ENCODE measurements around the gene THYN1. TPM values are rescaled to one million over a fixed set of nuclear protein-coding genes. Genes with fewer than 3 reads are reported as not detected.

THYN1 gene
- polyA plus RNA-seq, 3 donors from 2014 or later, result 92.7 to 116 (median 106) TPM

- H3K27ac Mint-ChIP-seq, result no peak overlapping the region
- peaks cover 24 to 36% of the 10 kb centered on the region in 2 donors for H3K4me1 Mint-ChIP-seq
- DNase-seq, result no peak
- peaks cover 4 to 9% (median 5%) of the 10 kb centered on the region in 3 donors for H3K27me3 Mint-ChIP-seq (ENCODE audit: low read depth in 3 of 3)
- H3K36me3 Mint-ChIP-seq, result peaks cover 22 to 45% (median 35%) of the 10 kb centered on the region in 3 donors
- no peak overlapping the region for H3K4me3 Mint-ChIP-seq
- no peaks in the 10 kb centered on the region for H3K9me3 Mint-ChIP-seq
Observed at GRCh38 chr11:134236834-134237556, 16.2 kb downstream of the THYN1 start.

- Mint-ChIP-seq H3K36me3 (peaks cover 22 to 38% (median 32%) of the 10 kb centered on the region in 3 donors), H3K9me3 (peaks cover 0 to 1% (median 0%) of the 10 kb centered on the region in 6 donors), H3K4me3 (no peak overlapping the region), H3K4me1 (peaks cover 39 to 52% of the 10 kb centered on the region in 2 donors), H3K27me3 (ENCODE audit: low read depth in 3 of 3) (peaks cover 4 to 9% (median 5%) of the 10 kb centered on the region in 3 donors), H3K27ac (no peak overlapping the region)
- no peak for DNase-seq
Observed at GRCh38 chr11:134235399-134235798, 17.8 kb downstream of the THYN1 start.

- no peak for DNase-seq
- Mint-ChIP-seq H3K4me1 (peaks cover 56 to 68% of the 10 kb centered on the region in 2 donors), H3K9me3 (peaks cover 0 to 1% (median 0%) of the 10 kb centered on the region in 6 donors), H3K36me3 (peaks cover 23 to 29% (median 27%) of the 10 kb centered on the region in 3 donors), H3K4me3 (peak overlapping the region in 1 of 5 donors; percentile 18), H3K27me3 (ENCODE audit: low read depth in 3 of 3) (peaks cover 5 to 9% (median 6%) of the 10 kb centered on the region in 3 donors), H3K27ac (no peak overlapping the region)
Observed at GRCh38 chr11:134233729-134234179, 19.4 kb downstream of the THYN1 start.

DNA sequence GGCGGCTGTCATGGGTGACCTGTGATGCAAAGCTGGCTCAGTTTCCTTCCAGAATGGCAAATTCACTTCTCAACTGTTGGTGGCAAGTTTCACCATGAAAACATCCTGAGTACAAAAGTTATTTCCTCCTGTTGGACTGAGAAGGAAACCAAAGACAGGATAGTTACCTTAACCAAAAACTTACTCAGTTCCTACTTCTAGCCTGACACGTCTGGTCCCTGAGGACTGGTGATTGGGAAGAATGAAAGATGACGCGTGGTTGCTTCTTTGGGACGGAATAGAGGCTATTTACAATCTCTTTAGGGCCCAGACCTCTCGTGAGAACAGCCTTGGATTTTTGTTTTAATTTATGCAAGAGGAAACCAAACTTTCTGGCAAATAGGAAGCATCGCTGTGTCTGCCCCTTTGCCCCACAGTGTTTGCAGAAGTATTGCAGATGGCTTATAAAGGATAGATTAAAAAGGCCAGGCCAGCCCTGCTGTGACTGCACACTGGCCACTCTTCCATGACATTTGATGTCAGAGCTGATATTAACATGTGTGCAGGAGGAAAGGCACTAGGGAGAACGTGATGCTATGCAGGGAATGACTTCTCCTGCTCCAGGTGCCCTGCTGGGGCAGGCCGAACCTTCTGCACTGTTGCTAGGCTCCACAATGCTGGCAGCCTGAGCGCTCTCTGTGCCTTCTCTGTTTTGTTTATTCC lies 21.0 kb downstream of the THYN1 start:
- H3K9me3 Mint-ChIP-seq, result peaks cover 0 to 1% (median 0%) of the 10 kb centered on the region in 6 donors
- H3K27ac Mint-ChIP-seq, result peak overlapping the region in 1 of 6 donors; percentile 68
- peak overlapping the region; percentile 66 to 76 (median 73) for H3K4me3 Mint-ChIP-seq
- no peak for DNase-seq
- peaks cover 0 to 9% (median 6%) of the 10 kb centered on the region in 3 donors for H3K27me3 Mint-ChIP-seq (ENCODE audit: low read depth in 3 of 3)
- peaks cover 12 to 20% (median 17%) of the 10 kb centered on the region in 3 donors for H3K36me3 Mint-ChIP-seq
- peaks cover 72 to 80% of the 10 kb centered on the region in 2 donors for H3K4me1 Mint-ChIP-seq

DNA sequence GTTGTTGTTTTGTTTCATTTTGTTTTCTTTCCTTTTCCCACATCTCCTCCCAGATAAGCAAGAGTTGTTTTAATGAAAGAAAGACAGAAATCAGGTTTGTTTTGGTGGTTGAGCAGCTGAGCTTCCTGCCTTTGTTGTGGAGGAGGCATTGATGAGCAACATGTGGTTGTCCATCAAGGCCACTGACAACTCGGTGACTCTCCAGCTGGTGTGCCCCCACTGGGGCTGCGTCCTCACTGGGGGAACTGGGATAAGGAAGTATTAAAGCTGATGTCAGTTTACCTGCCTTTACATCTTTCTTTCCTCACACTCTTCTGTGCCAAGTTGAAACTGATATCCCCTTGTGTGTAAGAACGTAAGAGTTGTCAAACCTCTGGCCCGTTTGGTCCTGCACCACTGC lies 22.8 kb downstream of the THYN1 start:
- peak overlapping the region in 4 of 6 donors; percentile 4 to 86 (median 38) for H3K27ac Mint-ChIP-seq
- peak overlapping the region; percentile 44 to 87 (median 70) for H3K4me3 Mint-ChIP-seq
- H3K9me3 Mint-ChIP-seq, result peaks cover 0 to 1% (median 0%) of the 10 kb centered on the region in 6 donors
- peaks cover 4 to 14% (median 8%) of the 10 kb centered on the region in 3 donors for H3K36me3 Mint-ChIP-seq
- peaks cover 90 to 98% of the 10 kb centered on the region in 2 donors for H3K4me1 Mint-ChIP-seq
- no peak for DNase-seq
- peaks cover 3 to 13% (median 8%) of the 10 kb centered on the region in 3 donors for H3K27me3 Mint-ChIP-seq (ENCODE audit: low read depth in 3 of 3)

- peak overlapping the region; percentile 44 to 87 (median 70) for H3K4me3 Mint-ChIP-seq
- DNase-seq, result no peak
- peaks cover 0 to 8% (median 8%) of the 10 kb centered on the region in 3 donors for H3K36me3 Mint-ChIP-seq
- peaks cover 0 to 1% (median 0%) of the 10 kb centered on the region in 6 donors for H3K9me3 Mint-ChIP-seq
- peak overlapping the region; percentile 7 to 76 (median 40) for H3K27ac Mint-ChIP-seq
- peaks cover 90 to 95% of the 10 kb centered on the region in 2 donors for H3K4me1 Mint-ChIP-seq
- peaks cover 7 to 19% (median 10%) of the 10 kb centered on the region in 3 donors for H3K27me3 Mint-ChIP-seq (ENCODE audit: low read depth in 3 of 3)
Observed at GRCh38 chr11:134229126-134229790, 23.9 kb downstream of the THYN1 start.

- Mint-ChIP-seq H3K9me3 (peaks cover 0 to 1% (median 0%) of the 10 kb centered on the region in 6 donors), H3K27me3 (ENCODE audit: low read depth in 3 of 3) (peaks cover 13 to 25% (median 16%) of the 10 kb centered on the region in 3 donors), H3K4me1 (peaks cover 89 to 91% of the 10 kb centered on the region in 2 donors), H3K27ac (peak overlapping the region in 4 of 6 donors; percentile 0 to 76 (median 16)), H3K4me3 (peak overlapping the region; percentile 44 to 87 (median 70)), H3K36me3 (peaks cover 0 to 8% (median 8%) of the 10 kb centered on the region in 3 donors)
- peak; percentile 53 to 71 (median 62) for DNase-seq
Observed at GRCh38 chr11:134228625-134229024, 24.5 kb downstream of the THYN1 start.

GRCh38 chr11:134226806-134227325 lies 26.3 kb downstream of the THYN1 start:
- no peak for DNase-seq
- Mint-ChIP-seq H3K27ac (peak overlapping the region in 2 of 6 donors; percentile 10), H3K4me3 (peak overlapping the region; percentile 64 to 97 (median 95)), H3K4me1 (peaks cover 85 to 89% of the 10 kb centered on the region in 2 donors), H3K27me3 (ENCODE audit: low read depth in 3 of 3) (peaks cover 11 to 25% (median 13%) of the 10 kb centered on the region in 3 donors), H3K9me3 (peaks cover 0 to 1% (median 0%) of the 10 kb centered on the region in 6 donors), H3K36me3 (peaks cover 0 to 8% (median 8%) of the 10 kb centered on the region in 3 donors)

DNA sequence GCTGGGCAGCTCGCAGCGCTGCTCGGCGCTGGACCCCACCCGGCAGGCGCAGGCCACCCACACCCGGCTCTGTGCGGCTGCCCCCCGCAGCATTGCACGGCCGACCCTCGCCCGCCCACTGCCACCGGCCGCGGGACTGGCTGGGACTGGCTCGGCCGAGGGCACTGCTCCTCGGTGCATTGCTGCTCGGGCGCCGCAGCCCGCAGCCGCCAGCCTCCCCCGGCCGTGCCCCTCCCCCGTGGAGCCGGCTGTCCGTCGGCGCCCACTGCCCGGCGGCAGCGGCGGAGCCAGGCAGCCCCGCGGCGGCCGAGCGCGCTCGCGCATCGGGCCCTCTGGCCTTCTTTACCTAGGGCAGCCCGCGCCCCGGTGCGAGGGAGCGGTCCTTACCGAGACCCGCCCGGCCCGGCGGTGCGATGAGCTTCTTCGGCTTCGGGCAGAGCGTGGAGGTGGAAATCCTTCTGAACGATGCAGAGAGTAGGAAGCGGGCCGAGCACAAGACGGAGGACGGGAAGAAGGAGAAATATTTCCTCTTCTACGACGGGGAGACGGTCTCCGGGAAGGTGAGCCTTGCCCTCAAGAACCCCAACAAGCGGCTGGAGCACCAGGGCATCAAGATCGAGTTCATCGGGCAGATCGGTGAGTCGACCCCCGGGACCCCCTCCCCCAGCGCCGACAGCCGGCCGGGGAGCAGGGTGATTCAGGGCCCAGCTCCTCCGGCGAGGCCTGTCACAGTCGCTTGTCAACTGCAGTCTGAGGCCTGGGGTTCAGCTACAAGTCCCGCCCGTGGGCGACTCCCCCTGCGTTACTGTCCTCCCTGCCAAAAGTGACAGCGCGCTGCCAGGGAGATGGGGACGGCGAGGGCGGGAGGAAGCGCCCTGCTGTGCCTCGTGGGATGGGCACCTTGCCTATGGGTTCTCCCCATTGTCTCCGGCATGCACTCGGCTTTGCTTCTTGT lies 28.2 kb downstream of the THYN1 start:
- Mint-ChIP-seq H3K9me3 (no peaks in the 10 kb centered on the region), H3K4me1 (peaks cover 67 to 71% of the 10 kb centered on the region in 2 donors), H3K36me3 (peaks cover 0 to 14% (median 11%) of the 10 kb centered on the region in 3 donors), H3K27ac (peak overlapping the region; percentile 76 to 92 (median 84)), H3K4me3 (peak overlapping the region; percentile 95 to 97 (median 96)), H3K27me3 (ENCODE audit: low read depth in 3 of 3) (peaks cover 11 to 25% (median 13%) of the 10 kb centered on the region in 3 donors)
- DNase-seq, result peak in 2 of 3 donors; percentile 30 to 34

DNA sequence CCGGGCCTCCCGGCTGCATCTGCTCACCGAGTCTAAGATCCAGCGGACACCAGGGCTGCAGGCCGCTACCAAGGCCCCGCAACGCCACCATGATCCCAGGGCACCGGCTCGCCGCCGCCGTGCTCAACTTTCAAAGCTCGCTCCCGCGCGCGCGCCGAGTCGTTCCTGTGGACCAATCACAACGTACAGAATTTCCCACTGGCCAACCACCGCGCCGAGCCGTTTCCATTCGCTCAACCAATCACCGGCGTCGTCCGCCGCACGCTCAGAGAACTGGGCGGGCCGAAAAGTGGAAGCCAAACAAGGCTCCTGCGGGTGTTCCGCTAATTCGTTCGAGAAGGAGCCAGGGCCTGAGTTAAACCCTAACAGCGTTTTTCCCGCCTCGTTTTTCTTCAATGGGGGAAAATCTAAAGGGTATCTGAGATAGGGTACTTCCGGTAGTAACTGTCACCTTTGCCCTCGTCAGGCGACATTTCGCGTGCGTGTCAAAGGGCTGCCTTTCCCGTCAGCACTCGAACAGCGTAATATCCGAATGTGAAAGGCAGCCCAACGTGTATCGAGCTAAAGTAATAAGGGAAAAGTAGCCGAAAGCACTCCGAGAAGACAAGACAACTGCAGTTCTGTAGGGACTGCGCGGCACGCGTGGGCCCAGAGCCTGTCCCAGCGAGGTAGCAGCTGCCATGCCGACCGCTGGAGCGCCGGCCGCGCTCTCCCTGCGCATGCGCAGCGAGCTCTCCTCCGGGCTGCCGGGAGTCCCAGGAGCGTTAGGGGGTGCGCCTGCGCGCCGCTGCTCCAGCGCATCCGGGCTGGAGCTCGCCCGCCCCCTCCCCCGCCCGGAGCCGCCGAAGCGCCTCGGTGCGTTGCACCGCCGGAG lies 29.1 kb downstream of the THYN1 start, which contains the start of the genes NCAPD3 and VPS26B:
Gene NCAPD3, minus strand, starts transcription at position 132 of the 874 bp plus-strand sequence. Its CDS starts 41 bp downstream, at position 91.
Gene VPS26B, plus strand, starts transcription at position 836 of the 874 bp plus-strand sequence. CDS start 452 bp downstream, outside the sequence.
- peaks cover 10 to 23% (median 13%) of the 10 kb centered on the region in 3 donors for H3K27me3 Mint-ChIP-seq (ENCODE audit: low read depth in 3 of 3)
- no peaks in the 10 kb centered on the region for H3K9me3 Mint-ChIP-seq
- DNase-seq, result peak; percentile 94 to 96 (median 96)
- H3K36me3 Mint-ChIP-seq, result peaks cover 3 to 15% (median 11%) of the 10 kb centered on the region in 3 donors
- peaks cover 57 to 62% of the 10 kb centered on the region in 2 donors for H3K4me1 Mint-ChIP-seq
- peak within 1 kb of the TSS; percentile 96 to 98 (median 97) for H3K27ac Mint-ChIP-seq
- peak within 1 kb of the TSS; percentile 96 to 97 (median 96) for H3K4me3 Mint-ChIP-seq

DNA sequence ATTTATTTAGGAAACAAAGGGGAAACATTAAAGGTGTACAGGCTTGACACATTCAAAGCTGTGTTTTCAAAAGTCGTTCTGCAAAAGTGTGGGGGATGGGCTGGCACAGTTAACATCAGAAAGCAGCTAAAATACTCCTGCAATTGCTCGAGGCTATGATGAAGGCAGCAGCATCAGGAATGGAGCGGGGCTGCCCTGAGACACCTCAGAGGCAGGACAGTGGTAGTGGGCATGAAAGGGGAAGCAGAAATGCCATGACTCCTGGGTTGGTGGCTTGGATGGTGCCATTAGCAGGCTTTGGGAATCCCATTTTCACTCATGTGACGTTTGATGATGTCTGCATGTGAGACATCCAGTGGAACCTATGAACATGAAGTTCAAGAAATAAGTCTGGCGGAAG lies 30.0 kb downstream of the THYN1 start:
- Mint-ChIP-seq H3K27me3 (ENCODE audit: low read depth in 3 of 3) (peaks cover 10 to 23% (median 13%) of the 10 kb centered on the region in 3 donors), H3K9me3 (no peaks in the 10 kb centered on the region), H3K4me1 (peaks cover 48 to 53% of the 10 kb centered on the region in 2 donors), H3K4me3 (peak overlapping the region; percentile 93 to 97 (median 96)), H3K36me3 (peaks cover 11 to 24% (median 20%) of the 10 kb centered on the region in 3 donors), H3K27ac (peak overlapping the region; percentile 73 to 96 (median 88))
- DNase-seq, result no peak

All from immature natural killer cell (primary cell).